Suppressor macrophage treated with lipopolysaccharide for 1 hour (primary cell): Measurements from ENCODE around the gene PSMG1.

Experiments used
- DNase-seq, 3 donors: peaks; one replicate each; pipeline ENCODE4 v3.0.0-alpha.2; 2020 to 2022

Gene PSMG1

DNA sequence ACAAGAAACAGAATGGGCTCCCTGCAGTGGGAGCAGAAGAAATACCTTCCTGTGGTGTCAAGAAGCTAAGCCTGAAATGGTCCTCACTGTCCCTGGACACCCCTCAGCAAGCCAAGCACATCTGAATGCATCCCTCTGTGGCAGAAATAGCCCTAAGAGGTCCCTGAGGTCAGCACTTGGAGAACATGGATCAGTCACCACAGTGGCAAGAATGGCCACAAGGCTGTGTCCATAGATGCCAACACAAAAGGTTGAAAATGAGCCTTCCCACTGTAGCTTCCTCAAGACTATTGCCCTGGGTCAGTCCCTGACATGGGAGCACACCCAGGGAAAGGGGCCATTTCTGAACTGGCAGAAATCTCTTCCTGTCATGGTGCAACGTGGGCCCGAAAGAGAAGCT, 27.7 kb downstream of the PSMG1 start:
- DNase-seq = no peak

DNA sequence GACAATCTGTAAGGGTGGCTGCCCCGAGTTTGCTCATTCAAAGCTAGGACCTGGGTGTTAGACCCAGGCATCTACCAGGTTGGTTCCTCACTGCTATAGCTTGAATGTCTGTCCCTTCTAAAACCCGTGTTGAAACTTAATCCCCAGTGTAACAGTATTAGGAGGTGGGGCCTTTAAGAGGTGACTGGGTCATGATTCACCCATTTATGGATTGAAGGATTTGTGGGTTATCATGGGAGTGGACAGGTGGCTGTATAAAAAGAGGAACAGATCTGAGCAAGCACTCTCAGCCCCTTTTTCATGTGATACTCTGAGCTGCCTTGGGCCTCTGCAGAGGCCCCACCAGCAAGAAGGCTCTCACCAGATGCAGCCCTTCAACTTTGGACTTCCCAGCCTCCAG, 29.4 kb downstream of the PSMG1 start:
- no peak for DNase-seq

DNA sequence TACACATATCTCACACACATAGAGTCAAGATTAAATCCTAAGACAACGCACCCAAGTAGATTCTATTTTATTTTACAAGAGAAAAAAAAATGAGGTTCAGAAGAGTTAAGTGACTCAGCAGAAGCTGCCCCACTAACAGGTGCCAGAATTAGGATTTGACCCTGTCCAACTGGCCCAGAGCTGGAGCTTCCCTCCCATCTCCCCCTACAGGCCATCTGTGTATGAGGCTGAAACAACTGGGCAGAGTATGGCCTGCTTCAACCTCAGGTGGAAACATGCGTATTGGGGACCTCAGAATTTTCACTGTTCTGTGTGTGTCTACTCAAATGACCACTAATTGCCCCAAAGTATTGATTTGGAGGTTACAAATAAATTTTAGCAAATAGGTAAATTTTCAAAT, 29.9 kb downstream of the PSMG1 start:
- DNase-seq = peak in 2 of 3 donors; percentile 26 to 33

DNA sequence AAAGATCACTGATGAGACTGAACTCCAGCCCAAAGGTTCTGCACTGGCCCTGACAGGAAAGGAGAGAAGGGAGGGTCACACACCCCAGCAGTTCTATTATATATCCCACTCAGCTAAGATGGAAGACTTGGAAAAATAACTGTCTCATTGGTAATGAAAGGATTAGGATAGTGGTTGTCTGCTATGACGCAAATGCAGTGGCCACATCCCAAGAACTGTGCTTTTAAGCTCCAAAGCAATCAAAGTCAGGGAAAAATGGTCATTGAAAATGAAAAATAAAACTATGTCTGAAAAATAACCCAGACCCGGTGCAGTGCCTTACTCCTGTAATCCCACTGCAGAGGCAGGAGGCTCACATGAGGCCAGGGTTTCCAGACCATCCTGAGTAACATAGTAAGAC, 31.0 kb downstream of the PSMG1 start:
- DNase-seq = no peak

DNA sequence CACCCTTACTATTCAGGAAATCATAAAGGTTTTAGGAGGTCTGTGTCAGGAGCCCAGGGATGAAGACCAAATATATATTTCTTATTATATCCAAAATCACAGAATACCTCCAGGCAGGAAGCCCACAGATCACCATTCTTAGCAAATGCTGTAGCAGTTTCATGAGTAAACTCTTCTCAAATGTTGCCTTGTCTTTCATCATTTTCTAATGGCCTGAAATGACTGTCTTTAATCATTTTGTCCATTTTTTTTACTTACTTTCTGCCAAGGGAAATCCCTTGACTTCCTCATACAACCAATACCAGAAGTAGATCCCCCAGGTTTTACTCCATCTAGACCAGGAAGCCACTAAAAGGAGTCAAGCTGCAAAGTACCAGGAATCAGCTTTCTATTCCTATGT, 32.4 kb downstream of the PSMG1 start:
- peak in 2 of 3 donors; percentile 28 to 48 for DNase-seq

DNA sequence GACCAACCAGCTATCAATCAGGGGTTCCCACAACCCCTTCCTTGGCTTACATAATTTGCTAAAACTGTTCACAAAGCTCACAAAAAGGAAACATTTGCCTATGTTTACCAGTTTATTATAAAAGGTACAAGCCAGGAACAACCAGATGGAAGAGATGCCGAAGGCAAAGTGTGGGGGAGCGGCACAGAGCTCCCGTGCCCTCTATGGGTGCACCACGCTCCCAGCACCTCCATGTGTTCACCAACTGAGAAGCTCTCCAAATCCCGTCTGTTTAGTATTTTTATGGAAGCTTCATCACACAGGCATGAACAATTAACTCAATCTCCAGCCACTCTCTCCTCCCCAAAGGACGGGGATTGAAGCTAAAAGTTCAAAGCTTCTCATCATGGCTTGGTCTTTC, 32.9 kb downstream of the PSMG1 start:
- DNase-seq = no peak

DNA sequence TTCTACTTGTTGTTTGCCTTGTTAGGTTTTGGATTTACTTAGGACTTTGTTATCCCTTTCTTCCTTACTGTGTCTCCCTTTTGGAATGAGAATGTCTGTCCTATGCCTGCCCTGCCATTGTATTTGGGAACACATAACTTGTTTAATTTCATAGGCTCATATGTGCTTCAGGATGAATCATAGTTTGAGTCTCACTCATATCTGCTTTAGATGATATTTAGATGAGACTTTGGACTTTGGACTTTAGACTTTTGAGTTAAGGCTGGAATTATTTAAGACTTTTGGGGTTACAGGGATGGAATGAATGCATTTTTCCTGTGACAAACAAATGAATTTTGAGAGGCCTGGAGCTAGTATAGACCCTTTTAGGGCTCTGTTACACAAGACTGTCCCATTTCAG, 33.4 kb downstream of the PSMG1 start:
- no peak for DNase-seq

DNA sequence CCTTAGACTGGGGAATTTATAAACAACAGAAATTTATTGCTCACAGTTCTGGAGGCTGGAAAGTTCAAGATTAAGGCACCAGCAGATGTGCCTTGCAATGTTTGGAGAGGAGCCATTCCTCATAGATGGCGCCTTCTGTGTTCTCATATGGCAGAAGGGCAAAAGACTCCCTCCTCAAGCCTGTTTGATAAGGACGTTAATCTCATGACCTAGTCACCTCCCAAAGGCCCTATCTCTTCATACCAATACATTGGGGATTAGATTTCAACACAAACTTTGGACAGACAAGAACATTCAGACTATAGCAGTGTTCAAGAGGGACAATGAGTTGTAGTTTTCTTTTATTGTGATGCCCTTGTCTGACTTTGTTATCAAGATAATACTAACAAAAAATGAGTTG, 34.3 kb downstream of the PSMG1 start:
- DNase-seq = no peak

DNA sequence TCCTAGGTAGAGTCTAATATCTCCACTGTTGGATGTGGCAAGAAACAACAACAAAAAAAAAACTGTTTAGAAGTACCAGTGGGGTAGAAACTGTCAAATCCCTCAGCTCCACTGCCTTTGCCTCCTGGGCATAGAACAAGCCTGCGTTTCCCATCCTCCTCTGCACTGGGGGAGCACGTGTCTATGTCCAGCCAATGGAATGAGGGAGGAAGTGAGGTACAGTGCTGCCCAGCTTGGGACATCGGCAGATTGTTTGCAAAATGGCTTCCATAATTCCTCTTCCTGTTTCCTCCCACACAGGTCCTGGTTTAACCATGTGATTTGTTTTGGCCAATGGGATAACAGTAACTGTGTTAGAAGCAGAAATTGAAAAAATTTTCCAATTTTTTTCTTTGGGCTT, 39.1 kb downstream of the PSMG1 start:
- peak in 1 of 3 donors; percentile 16 for DNase-seq

DNA sequence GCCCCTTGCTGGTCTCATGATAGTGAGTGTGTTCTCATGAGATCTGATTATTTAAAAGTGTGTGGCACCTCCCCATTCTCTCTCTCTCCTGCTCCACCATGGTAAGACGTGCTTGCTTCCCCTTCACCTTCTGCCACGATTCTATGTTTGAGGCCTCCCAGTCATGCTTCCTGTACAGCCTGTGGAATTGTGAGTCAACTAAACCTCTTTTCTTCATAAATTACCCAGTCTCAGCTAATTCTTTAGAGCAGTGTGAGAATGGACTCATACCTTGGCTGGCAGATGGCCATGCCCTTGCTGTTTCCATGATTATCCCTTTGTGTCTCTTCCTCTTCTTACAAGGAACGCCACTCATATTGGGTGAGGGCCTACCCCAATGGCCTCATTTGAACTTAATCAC, 40.3 kb downstream of the PSMG1 start:
- no peak for DNase-seq

DNA sequence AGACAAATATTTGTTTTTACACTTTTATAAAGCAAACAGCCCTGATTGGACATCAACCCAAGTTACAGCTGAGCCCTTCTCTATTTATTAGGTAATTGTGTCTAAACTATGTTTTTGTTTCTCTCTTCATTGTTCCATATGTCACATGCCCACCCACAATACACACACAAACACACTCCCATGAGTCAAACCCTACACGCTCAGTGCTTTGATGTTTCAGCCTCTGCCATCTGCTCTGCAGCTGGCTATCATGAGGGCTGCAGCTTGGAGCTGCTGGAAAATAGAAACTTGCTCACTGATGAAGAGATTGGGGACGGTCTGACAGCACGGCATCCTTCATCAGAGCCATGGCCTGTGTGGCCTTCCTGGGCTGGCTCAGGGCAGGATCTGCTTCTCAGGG, 41.7 kb downstream of the PSMG1 start:
- DNase-seq = no peak

DNA sequence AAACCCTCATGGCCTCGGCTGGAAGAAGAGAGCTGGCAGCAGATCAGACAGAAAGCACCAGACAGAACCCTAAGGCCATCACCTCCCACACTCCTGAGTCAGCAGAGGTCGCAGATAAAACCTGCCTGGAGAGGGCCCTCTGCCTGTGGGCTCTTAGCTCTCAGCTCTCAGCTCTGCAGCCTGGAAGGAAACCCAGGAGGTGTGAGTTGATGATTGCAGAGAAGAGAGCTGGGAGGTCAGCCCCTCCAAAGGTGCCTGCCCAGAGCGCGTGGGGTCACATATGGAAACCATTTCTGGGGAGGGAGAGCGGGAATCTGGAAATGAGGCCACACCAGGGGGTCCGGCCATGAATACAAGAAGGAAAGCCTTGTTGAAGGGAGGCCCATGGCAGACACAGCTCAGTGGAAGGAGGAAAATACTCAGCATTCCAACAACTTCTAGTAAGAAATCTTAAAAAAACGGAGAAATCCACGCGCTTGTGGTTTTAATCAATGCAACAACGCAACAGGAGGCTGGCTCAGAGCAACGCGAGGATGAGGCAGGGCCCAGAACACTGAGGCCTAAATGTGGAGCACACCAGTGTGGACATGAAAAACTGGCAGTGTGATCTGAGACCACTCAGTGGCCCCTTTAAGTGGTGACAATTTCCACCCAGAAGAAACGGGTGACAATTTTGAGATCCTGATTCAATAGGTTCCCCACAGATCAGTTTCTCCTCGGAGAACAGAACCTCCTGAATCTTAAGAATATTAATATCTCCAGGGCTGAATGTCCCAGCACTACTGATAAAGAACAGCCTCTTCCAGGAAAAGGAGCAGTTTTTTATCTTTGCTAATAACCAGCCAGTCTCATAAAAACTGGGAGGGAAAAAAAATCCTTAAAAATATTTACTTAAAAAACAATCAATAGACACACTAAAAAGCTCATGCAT, 45.7 kb downstream of the PSMG1 start:
- DNase-seq = peak in 1 of 3 donors; percentile 34

DNA sequence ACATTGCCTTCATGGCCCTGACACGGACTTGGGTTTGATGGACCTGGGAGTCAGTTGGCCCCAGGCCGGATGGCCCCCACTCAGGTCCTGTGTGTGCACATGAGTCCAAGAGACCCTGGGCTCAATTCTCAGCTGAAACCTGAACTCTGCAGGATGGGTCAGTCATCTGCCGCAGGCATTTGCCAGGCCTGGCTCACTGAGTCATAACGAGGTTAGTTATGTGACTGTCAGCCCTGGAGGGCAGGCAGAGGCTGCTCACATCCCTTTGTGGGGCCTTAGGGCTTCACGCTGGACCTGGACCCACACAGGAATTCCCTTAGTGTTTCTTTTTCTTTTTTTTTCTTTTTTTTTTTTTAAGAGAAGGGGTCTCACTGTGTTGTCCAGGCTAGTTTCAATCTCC, 46.5 kb downstream of the PSMG1 start:
- DNase-seq = peak in 1 of 3 donors; percentile 22

DNA sequence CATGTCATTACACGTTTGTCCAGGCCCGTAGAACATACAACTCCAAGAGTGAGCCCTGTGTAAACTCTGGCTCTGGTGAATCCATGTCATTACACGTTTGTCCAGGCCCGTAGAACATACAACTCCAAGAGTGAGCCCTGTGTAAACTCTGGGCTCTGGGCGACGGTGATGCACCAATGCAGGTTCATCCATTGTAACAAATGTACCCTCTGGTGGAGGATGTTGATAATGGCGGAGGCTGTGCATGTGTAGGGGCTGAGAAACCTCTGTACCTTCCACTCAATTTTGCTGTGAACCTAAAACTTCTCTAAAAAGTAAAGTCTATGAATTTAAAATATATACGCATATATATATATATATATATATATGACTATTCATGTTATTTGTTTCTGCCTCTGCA, 47.1 kb downstream of the PSMG1 start:
- peak; percentile 52 to 61 (median 53) for DNase-seq

DNA sequence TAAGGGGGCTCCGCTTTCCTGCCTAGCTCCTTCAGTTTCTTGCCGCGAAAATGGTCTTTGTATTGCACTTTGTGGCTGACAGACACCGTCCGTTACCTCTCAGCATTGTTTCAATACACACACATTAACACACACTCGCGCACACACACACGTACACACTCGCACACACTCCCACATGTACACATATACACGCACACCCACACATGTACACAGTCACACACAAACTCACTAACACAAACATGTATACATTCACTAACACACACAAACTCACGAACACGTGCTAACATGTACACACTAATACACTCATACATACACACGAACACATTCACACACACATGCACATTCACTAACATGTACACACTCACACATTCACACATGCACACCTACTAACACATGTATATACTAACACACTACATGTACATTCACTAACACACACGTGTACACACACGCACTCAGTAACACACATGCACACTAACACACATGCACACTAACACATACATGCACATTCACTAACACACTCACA, 48.9 kb downstream of the PSMG1 start:
- no peak for DNase-seq

DNA sequence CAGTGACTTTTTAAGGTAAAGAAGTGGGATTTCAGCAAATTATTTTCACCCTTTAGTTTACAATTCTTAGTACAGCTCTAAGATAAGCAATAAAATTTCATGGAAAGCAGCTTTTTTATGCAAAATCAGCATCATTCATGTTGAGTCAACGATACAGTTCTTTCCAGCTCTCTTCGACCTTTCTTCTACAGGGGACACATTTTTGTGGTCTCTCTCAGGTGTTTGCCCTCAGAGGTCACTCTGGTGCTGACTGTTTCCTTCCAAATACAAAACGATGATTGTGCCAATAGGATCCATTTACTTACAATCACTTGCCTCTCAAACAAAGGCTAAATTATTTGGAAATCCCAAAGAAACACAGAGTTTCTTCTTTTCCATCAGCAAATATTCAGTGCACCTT, 51.0 kb downstream of the PSMG1 start:
- no peak for DNase-seq

DNA sequence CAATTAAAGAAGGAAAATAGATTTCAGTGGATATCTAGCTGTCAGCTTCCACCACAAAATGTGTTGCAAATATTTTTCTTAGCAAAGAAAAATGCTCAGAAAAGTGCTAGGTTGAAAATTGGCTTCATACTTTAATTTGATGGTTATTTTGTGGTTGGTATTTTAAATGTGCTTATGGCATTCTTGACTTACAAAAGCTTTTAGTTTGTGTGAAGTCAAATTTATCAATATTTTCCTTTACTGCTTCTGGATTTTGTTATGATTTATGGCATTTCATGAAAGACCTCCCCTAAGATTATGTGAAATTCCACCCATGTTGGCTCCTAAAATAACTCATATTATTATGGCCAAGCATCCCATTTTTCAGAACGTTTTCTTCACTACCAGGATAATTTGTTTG, 51.5 kb downstream of the PSMG1 start:
- DNase-seq = no peak

DNA sequence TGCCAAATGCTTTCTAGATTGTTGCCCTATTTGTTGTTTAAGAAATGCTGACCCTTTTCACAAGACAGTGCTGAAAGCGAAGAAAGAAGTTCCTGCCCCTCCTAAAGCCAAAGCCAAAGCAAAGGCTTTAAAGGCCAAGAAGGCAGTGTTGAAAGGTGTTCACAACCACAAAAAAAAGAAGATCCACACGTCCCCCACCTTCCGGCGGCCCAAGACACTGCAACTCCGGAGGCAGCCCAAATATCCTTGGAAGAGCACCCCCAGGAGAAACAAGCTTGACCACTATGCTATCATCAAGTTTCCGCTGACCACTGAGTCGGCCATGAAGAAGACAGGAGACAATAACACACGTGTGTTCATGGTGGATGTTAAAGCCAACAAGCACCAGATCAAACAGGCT, 55.7 kb downstream of the PSMG1 start:
- no peak for DNase-seq

DNA sequence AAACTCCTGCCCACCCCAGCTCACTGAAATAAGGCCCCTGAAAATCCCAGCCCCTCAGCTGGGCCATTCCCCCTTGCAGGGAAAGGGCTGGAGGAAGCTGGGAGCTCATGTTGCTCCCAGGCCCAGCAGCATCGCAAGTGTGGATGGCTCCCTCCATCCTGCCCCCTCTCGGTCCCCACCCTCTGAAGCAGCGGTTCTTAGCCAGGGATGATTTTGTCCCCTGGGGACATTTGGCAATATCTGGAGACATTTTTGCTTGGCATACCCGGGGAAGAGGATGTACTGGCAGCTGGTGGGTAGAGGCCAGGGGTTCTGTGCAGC, 56.8 kb downstream of the PSMG1 start:
- DNase-seq = no peak

DNA sequence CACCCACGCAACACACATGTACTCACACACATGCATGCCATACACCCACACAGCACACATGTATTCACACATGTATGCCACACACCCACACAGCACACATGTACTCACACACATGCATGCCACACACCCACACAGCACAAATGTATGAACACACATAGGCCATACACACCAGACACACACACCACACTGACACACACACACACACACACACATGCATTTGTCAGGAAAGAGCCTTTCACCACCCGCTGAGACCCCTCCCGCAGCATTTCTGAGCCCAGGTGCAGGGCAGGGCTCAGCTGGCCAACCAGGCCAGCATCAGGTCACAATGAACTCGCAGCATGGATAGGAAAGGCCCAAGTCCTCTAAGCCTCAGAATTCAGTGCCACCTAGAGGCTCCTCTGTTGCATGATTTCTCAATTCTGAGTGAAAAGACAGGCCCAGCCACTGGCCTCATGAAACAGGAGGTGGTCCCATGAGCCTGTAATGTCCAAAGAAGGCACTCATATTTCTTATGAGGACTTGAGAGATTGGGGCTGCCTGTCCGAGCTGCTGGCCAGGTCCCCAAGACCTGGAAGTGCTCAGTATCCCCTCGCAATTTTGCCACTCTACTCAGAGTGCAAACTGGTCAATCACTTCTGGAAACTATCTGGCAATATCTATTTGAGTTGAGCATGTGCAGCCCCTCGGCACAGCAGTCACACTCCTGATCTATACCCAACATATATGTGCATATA, 57.3 kb downstream of the PSMG1 start:
- DNase-seq = peak; percentile 74 to 84 (median 81)
